HepG2 (cell line): Measurements from ENCODE around the gene TIFAB. TPM values are rescaled to one million over a fixed set of nuclear protein-coding genes. Genes with fewer than 3 reads are reported as not detected.

Experiments
- AHR ChIP-seq: IDR thresholded peaks from 2 replicates; pipeline ENCODE4 v1.6.1; 2018; ENCODE audit warnings: missing genetic modification reagents, missing compliant biosample characterization
- ARID5B ChIP-seq: IDR thresholded peaks from 2 replicates; pipeline ENCODE4 v1.4.0; 2020; ENCODE audit warnings: mild to moderate bottlenecking, missing genetic modification reagents
- GMEB2 ChIP-seq: IDR thresholded peaks from 2 replicates; pipeline ENCODE4 v1.6.1; 2016; ENCODE audit warnings: missing biosample characterization, missing genetic modification reagents, low read depth
- HOMEZ ChIP-seq: IDR thresholded peaks from 2 replicates; pipeline ENCODE4 v1.6.1; 2016; ENCODE audit warnings: low read depth
- IKZF5 ChIP-seq: IDR thresholded peaks from 2 replicates; pipeline ENCODE4 v1.6.1; 2018; ENCODE audit warnings: missing genetic modification reagents, mild to moderate bottlenecking, missing compliant biosample characterization
- KDM5B ChIP-seq: sonication (generic); formaldehyde crosslinking; IDR thresholded peaks from 2 replicates; pipeline ENCODE4 v1.4.0; 2020; ENCODE audit warnings: missing genetic modification reagents, mild to moderate bottlenecking, borderline replicate concordance
- LRRFIP1 ChIP-seq: sonication (generic); formaldehyde crosslinking; conservative IDR thresholded peaks from 2 replicates; pipeline ENCODE4 v1.4.0; 2020; ENCODE audit warnings: missing genetic modification reagents
- MED8 ChIP-seq: sonication (generic); formaldehyde crosslinking; IDR thresholded peaks from 2 replicates; pipeline ENCODE4 v1.8.1; 2023; ENCODE audit warnings: mild to moderate bottlenecking, missing genetic modification reagents; ENCODE audit not compliant: insufficient replicate concordance
- NFRKB ChIP-seq: fragments of 450-650 bp; IDR thresholded peaks from 2 replicates; pipeline ENCODE4 v1.6.1; 2017
- SIX4 ChIP-seq: sonication (generic); formaldehyde crosslinking; IDR thresholded peaks from 2 replicates; pipeline ENCODE4 v1.4.0; 2020; ENCODE audit warnings: missing genetic modification reagents
- SP2 ChIP-seq: sonication (generic); formaldehyde crosslinking; IDR thresholded peaks from 2 replicates; pipeline ENCODE4 v1.5.1; 2020; ENCODE audit warnings: mild to moderate bottlenecking, missing genetic modification reagents
- SPEN ChIP-seq: sonication (generic); formaldehyde crosslinking; IDR thresholded peaks from 2 replicates; pipeline ENCODE4 v1.5.1; 2020; ENCODE audit warnings: low read depth, mild to moderate bottlenecking, missing genetic modification reagents
- ZNF362 ChIP-seq: sonication (generic); formaldehyde crosslinking; IDR thresholded peaks from 2 replicates; pipeline ENCODE4 v1.4.0; 2020; ENCODE audit warnings: missing genetic modification reagents, mild to moderate bottlenecking, borderline replicate concordance
- ZNF441 ChIP-seq: sonication (generic); formaldehyde crosslinking; IDR thresholded peaks from 2 replicates; pipeline ENCODE4 v1.7.0; 2021; ENCODE audit warnings: missing genetic modification reagents, borderline replicate concordance
- ZNF713 ChIP-seq: sonication (generic); formaldehyde crosslinking; IDR thresholded peaks from 2 replicates; pipeline ENCODE4 v1.4.0; 2020; ENCODE audit warnings: mild to moderate bottlenecking, missing genetic modification reagents
- ZNF720 ChIP-seq: sonication (generic); formaldehyde crosslinking; IDR thresholded peaks from 2 replicates; pipeline ENCODE4 v1.4.0; 2020; ENCODE audit warnings: missing genetic modification reagents
- ZNF790 ChIP-seq: sonication (generic); formaldehyde crosslinking; IDR thresholded peaks from 2 replicates; pipeline ENCODE4 v1.8.0; 2022; ENCODE audit warnings: missing genetic modification reagents, mild to moderate bottlenecking, borderline replicate concordance
- polyA plus RNA-seq, 8 experiments: library from polyadenylated mRNA; depleted of rRNA in 3 of 8; stranded (reverse) in 7 of 8; unstranded in 1 of 8; fragments of >200 nt; fragmentation: Illumina TruSeq in 4 of 8; extraction: Trizol in 4 of 8; gene quantifications; 2 replicates each; pipeline versions ENCODE4 v1.2.1 to v1.2.3, GENCODE V29; 2011 to 2016; ENCODE audit warnings: low read depth in 4 of 8, missing spikeins in 1 of 8, mixed read lengths in 1 of 8; ENCODE audit not compliant: insufficient read depth in 1 of 8
- total RNA-seq, 5 experiments: library from RNA; depleted of rRNA; stranded (reverse); fragments of >200 nt; fragmentation: Illumina TruSeq; extraction: Trizol; gene quantifications; 2 replicates each; pipeline ENCODE4 v1.2.3, GENCODE V29; 2016; ENCODE audit warnings: low read depth in 1 of 5

Gene TIFAB
- total and polyA plus RNA-seq, 2 of the 13 experiments (the other 11 are each of a cell fraction or from before 2014, with no cell fraction given), result not detected

GRCh38 chr5:135482381-135482933 is 30.3 kb upstream of the TIFAB start (continued):
- no peak for TF ChIP-seq LRRFIP1 (CRISPR knock-in tag)
- TF ChIP-seq AHR (CRISPR knock-in tag), result no peak
- no peak; the same call in 1 of the 2 replicates for TF ChIP-seq SIX4 (CRISPR knock-in tag)
- TF ChIP-seq ZNF441, result no peak
- no peak; the same call in 1 of the 2 replicates for TF ChIP-seq KDM5B
- TF ChIP-seq SP2, result no peak
- TF ChIP-seq ZNF790, result no peak
- TF ChIP-seq NFRKB, result no peak
- no peak for TF ChIP-seq SPEN (CRISPR knock-in tag)
- peak; percentile 57; the same call in 1 of the 2 replicates for TF ChIP-seq IKZF5
- no peak for TF ChIP-seq ZNF720
- peak; percentile 90 for TF ChIP-seq ARID5B (CRISPR knock-in tag)
- no peak for TF ChIP-seq ZNF713 (CRISPR knock-in tag)
- no peak for TF ChIP-seq MED8
- no peak for TF ChIP-seq ZNF362 (CRISPR knock-in tag)
- TF ChIP-seq GMEB2 (CRISPR knock-in tag), result no peak
- 0 out of 2 replicates have a peak, but pooled peaks have one; percentile 27 for TF ChIP-seq HOMEZ (CRISPR knock-in tag)
